Mucosa of rectum (tissue), 2 donors: ENCODE results near the gene NISCH.

Experiments used
- H3K27ac ChIP-seq, 2 donors: one replicate each; pipeline ENCODE4 v1.7.0; 2013; ENCODE audit warnings: inconsistent platforms in 2 of 2, low read depth in 2 of 2, low read length in 2 of 2
- H3K27me3 ChIP-seq, 2 donors: one replicate each; pipeline ENCODE4 v1.7.0; 2013; ENCODE audit warnings: low read length in 2 of 2; ENCODE audit not compliant: control insufficient read depth in 2 of 2, insufficient read depth in 2 of 2
- H3K36me3 ChIP-seq, 2 donors: one replicate each; pipeline ENCODE4 v1.7.0; 2013; ENCODE audit warnings: low read length in 2 of 2; ENCODE audit not compliant: control insufficient read depth in 2 of 2, insufficient read depth in 2 of 2
- H3K4me1 ChIP-seq, 2 donors: one replicate each; pipeline ENCODE4 v1.7.0; 2013; ENCODE audit warnings: low read length in 2 of 2, mild to moderate bottlenecking in 1 of 2; ENCODE audit not compliant: control insufficient read depth in 2 of 2, insufficient read depth in 2 of 2
- H3K4me3 ChIP-seq, 2 donors: one replicate each; pipeline ENCODE4 v1.7.0; 2013; ENCODE audit warnings: low read length in 2 of 2
- H3K9ac ChIP-seq, 2 donors: one replicate each; pipeline ENCODE4 v1.7.0; 2013; ENCODE audit warnings: low read length in 2 of 2, low read depth in 1 of 2, mild to moderate bottlenecking in 1 of 2
- H3K9me3 ChIP-seq, 2 donors: one replicate each; pipeline ENCODE4 v1.7.0; 2013; ENCODE audit warnings: low read length in 2 of 2; ENCODE audit not compliant: control insufficient read depth in 2 of 2
- donor health status: healthy.
- donor health status: Normal muscosa, but diverticular disease.

Gene NISCH

GRCh38 chr3:52441091-52441771, 14.2 kb upstream of the NISCH start:
- Histone ChIP-seq H3K9me3 (no peaks in the 10 kb centered on the region), H3K4me3 (no peak overlapping the region), H3K36me3 (no peaks in the 10 kb centered on the region), H3K4me1 (peaks cover 4 to 8% of the 10 kb centered on the region in 2 donors), H3K27me3 (no peaks in the 10 kb centered on the region), H3K9ac (no peak overlapping the region), H3K27ac (no peak overlapping the region)

GRCh38 chr3:52441772-52442332, 13.6 kb upstream of the NISCH start:
- no peak overlapping the region for H3K27ac ChIP-seq
- H3K27me3 ChIP-seq, result no peaks in the 10 kb centered on the region
- no peak overlapping the region for H3K4me3 ChIP-seq
- H3K36me3 ChIP-seq, result no peaks in the 10 kb centered on the region
- H3K9me3 ChIP-seq, result no peaks in the 10 kb centered on the region
- no peak overlapping the region for H3K9ac ChIP-seq
- peaks cover 4 to 8% of the 10 kb centered on the region in 2 donors for H3K4me1 ChIP-seq

- peaks cover 4 to 7% of the 10 kb centered on the region in 2 donors for H3K4me1 ChIP-seq
- H3K9me3 ChIP-seq, result no peaks in the 10 kb centered on the region
- H3K27ac ChIP-seq, result no peak overlapping the region
- no peak overlapping the region for H3K9ac ChIP-seq
- H3K27me3 ChIP-seq, result no peaks in the 10 kb centered on the region
- H3K36me3 ChIP-seq, result no peaks in the 10 kb centered on the region
- H3K4me3 ChIP-seq, result no peak overlapping the region
Observed at GRCh38 chr3:52442409-52443267, 12.8 kb upstream of the NISCH start.

- no peaks in the 10 kb centered on the region for H3K36me3 ChIP-seq
- peaks cover 2 to 4% of the 10 kb centered on the region in 2 donors for H3K4me1 ChIP-seq
- no peak overlapping the region for H3K4me3 ChIP-seq
- H3K9ac ChIP-seq, result no peak overlapping the region
- H3K27ac ChIP-seq, result no peak overlapping the region
- H3K9me3 ChIP-seq, result no peaks in the 10 kb centered on the region
- no peaks in the 10 kb centered on the region for H3K27me3 ChIP-seq
Observed at GRCh38 chr3:52443268-52443610, 12.2 kb upstream of the NISCH start.

- Histone ChIP-seq H3K9ac (no peak overlapping the region), H3K9me3 (no peaks in the 10 kb centered on the region), H3K27me3 (no peaks in the 10 kb centered on the region), H3K4me1 (peaks cover 2 to 4% of the 10 kb centered on the region in 2 donors), H3K4me3 (peak overlapping the region in 1 of 2 donors; percentile 7), H3K27ac (no peak overlapping the region), H3K36me3 (no peaks in the 10 kb centered on the region)
Observed at GRCh38 chr3:52443791-52444687, 11.4 kb upstream of the NISCH start.

- Histone ChIP-seq H3K9ac (no peak within 1 kb of the TSS), H3K9me3 (no peaks in the 10 kb centered on the region), H3K27ac (no peak within 1 kb of the TSS), H3K27me3 (no peaks in the 10 kb centered on the region), H3K36me3 (no peaks in the 10 kb centered on the region), H3K4me1 (peaks cover 2 to 4% of the 10 kb centered on the region in 2 donors), H3K4me3 (peak within 1 kb of the TSS in 1 of 2 donors; percentile 7)
Observed at GRCh38 chr3:52444860-52445793, 10.3 kb upstream of the NISCH start, which contains the start of gene SEMA3G. SEMA3G (minus strand) TSS chr3:52445103; CDS start chr3:52445027, 76 bp downstream.

- no peaks in the 10 kb centered on the region for H3K9me3 ChIP-seq
- H3K9ac ChIP-seq, result no peak overlapping the region
- no peak overlapping the region for H3K4me3 ChIP-seq
- H3K36me3 ChIP-seq, result no peaks in the 10 kb centered on the region
- no peaks in the 10 kb centered on the region for H3K27me3 ChIP-seq
- no peak overlapping the region for H3K27ac ChIP-seq
- H3K4me1 ChIP-seq, result peaks cover 2 to 4% of the 10 kb centered on the region in 2 donors
Observed at GRCh38 chr3:52446042-52446441, 9.4 kb upstream of the NISCH start.

- H3K27ac ChIP-seq, result no peak overlapping the region
- H3K9me3 ChIP-seq, result no peaks in the 10 kb centered on the region
- no peaks in the 10 kb centered on the region for H3K27me3 ChIP-seq
- no peaks in the 10 kb centered on the region for H3K36me3 ChIP-seq
- H3K4me1 ChIP-seq, result peaks cover 2 to 4% of the 10 kb centered on the region in 2 donors
- H3K4me3 ChIP-seq, result no peak overlapping the region
- no peak overlapping the region for H3K9ac ChIP-seq
Observed at GRCh38 chr3:52446631-52447511, 8.5 kb upstream of the NISCH start.
